Skeletal muscle cell (primary cell): ENCODE data around the gene BICRA.
"Not testable (repeated sequence)": the region's sequence is repeated elsewhere in the genome, so short reads cannot be mapped to it uniquely, and the experiment has no call there.

Experiments
- DNase-seq: peaks from one replicate; pipeline ENCODE4 v3.0.0-alpha.2; 2010; ENCODE audit warnings: low read depth
- H3K4me3 ChIP-seq: 2 replicates; pipeline ENCODE4 v1.5.1; 2011; ENCODE audit warnings: low read depth, mild to moderate bottlenecking, control low read depth, low read length, moderate library complexity

The BICRA gene

GRCh38 chr19:47625650-47626049, 16.7 kb downstream of the BICRA start:
- no peak for DNase-seq
- no peak overlapping the region for H3K4me3 ChIP-seq

- DNase-seq: no peak
- no peak overlapping the region for H3K4me3 ChIP-seq
Measured at GRCh38 chr19:47626238-47626637, 17.3 kb downstream of the BICRA start.

- DNase-seq: no peak
- H3K4me3 ChIP-seq: no peak overlapping the region
Measured at GRCh38 chr19:47628078-47628771, 19.3 kb downstream of the BICRA start.

- DNase-seq: no peak
- no peak overlapping the region for H3K4me3 ChIP-seq
Measured at GRCh38 chr19:47630594-47630993, 21.7 kb downstream of the BICRA start.

- no peak overlapping the region for H3K4me3 ChIP-seq
- no peak for DNase-seq
Measured at GRCh38 chr19:47631681-47632446, 22.9 kb downstream of the BICRA start.

GRCh38 chr19:47633517-47633916, 24.6 kb downstream of the BICRA start:
- no peak overlapping the region for H3K4me3 ChIP-seq
- DNase-seq: no peak

GRCh38 chr19:47633996-47634395, 25.1 kb downstream of the BICRA start:
- H3K4me3 ChIP-seq: no peak overlapping the region

GRCh38 chr19:47635152-47635754, 26.3 kb downstream of the BICRA start:
- not testable (repeated sequence) for H3K4me3 ChIP-seq

More at GRCh38 chr19:47633996-47634395, 25.1 kb downstream of the BICRA start:
- DNase-seq: no peak

GRCh38 chr19:47637550-47637949, 28.6 kb downstream of the BICRA start:
- no peak overlapping the region for H3K4me3 ChIP-seq
- DNase-seq: peak; percentile 30

More at GRCh38 chr19:47635152-47635754, 26.3 kb downstream of the BICRA start:
- DNase-seq: not testable (repeated sequence)

- H3K4me3 ChIP-seq: no peak overlapping the region
- no peak for DNase-seq
Measured at GRCh38 chr19:47641891-47642485, 33.1 kb downstream of the BICRA start.

GRCh38 chr19:47643281-47643680, 34.3 kb downstream of the BICRA start:
- no peak for DNase-seq
- no peak overlapping the region for H3K4me3 ChIP-seq

- no peak overlapping the region for H3K4me3 ChIP-seq
- no peak for DNase-seq
Measured at GRCh38 chr19:47644199-47644598, 35.3 kb downstream of the BICRA start.

GRCh38 chr19:47644743-47645482, 36.0 kb downstream of the BICRA start:
- DNase-seq: no peak
- no peak overlapping the region for H3K4me3 ChIP-seq

- no peak for DNase-seq
- H3K4me3 ChIP-seq: no peak overlapping the region
Measured at GRCh38 chr19:47646924-47647323, 38.0 kb downstream of the BICRA start.

- DNase-seq: no peak
- H3K4me3 ChIP-seq: no peak overlapping the region
Measured at GRCh38 chr19:47649588-47649987, 40.7 kb downstream of the BICRA start.

- no peak for DNase-seq
- H3K4me3 ChIP-seq: no peak overlapping the region
Measured at GRCh38 chr19:47650700-47651099, 41.8 kb downstream of the BICRA start.

GRCh38 chr19:47651132-47651531, 42.2 kb downstream of the BICRA start:
- DNase-seq: no peak
- H3K4me3 ChIP-seq: no peak overlapping the region

GRCh38 chr19:47651691-47652090, 42.8 kb downstream of the BICRA start:
- DNase-seq: no peak
- H3K4me3 ChIP-seq: no peak overlapping the region

- H3K4me3 ChIP-seq: no peak overlapping the region
- no peak for DNase-seq
Measured at GRCh38 chr19:47652285-47652684, 43.4 kb downstream of the BICRA start.
